Esophagus (tissue), 2 donors: Measurements from ENCODE around the gene USB1. TPM values are rescaled to one million over a fixed set of nuclear protein-coding genes. Genes with fewer than 3 reads are reported as not detected.

Experiments used
- H3K27ac ChIP-seq, 2 donors: one replicate each; pipeline ENCODE4 v1.5.1; 2013; ENCODE audit warnings: low read depth in 2 of 2, mild to moderate bottlenecking in 2 of 2, inconsistent platforms in 1 of 2, low read length in 1 of 2, moderate library complexity in 1 of 2
- H3K27me3 ChIP-seq, 2 donors: one replicate each; pipeline ENCODE4 v1.6.1; 2013; ENCODE audit warnings: low read length in 2 of 2, control low read depth in 1 of 2, mild to moderate bottlenecking in 1 of 2; ENCODE audit not compliant: insufficient read depth in 2 of 2, control insufficient read depth in 1 of 2
- H3K36me3 ChIP-seq, 2 donors: one replicate each; pipeline ENCODE4 v1.6.1; 2013; ENCODE audit warnings: low read length in 1 of 2; ENCODE audit not compliant: control insufficient read depth in 2 of 2, insufficient read depth in 2 of 2
- H3K4me1 ChIP-seq, 2 donors: one replicate each; pipeline ENCODE4 v1.6.1; 2013; ENCODE audit warnings: low read length in 1 of 2; ENCODE audit not compliant: control insufficient read depth in 2 of 2, insufficient read depth in 2 of 2
- H3K4me3 ChIP-seq, 2 donors: one replicate each; pipeline ENCODE4 v1.5.1; 2013; ENCODE audit warnings: low read length in 2 of 2, mild to moderate bottlenecking in 2 of 2, low read depth in 1 of 2, moderate library complexity in 1 of 2
- H3K9me3 ChIP-seq, 2 donors: one replicate each; pipeline ENCODE4 v1.6.1; 2013; ENCODE audit warnings: mild to moderate bottlenecking in 2 of 2, low read depth in 1 of 2, low read length in 1 of 2, moderate library complexity in 1 of 2; ENCODE audit not compliant: control insufficient read depth in 2 of 2, insufficient read depth in 1 of 2
- WGBS, 2 donors: extraction: QIAGEN DNeasy Blood & Tissue Kit; methylation state at CpG; one replicate each; pipeline ENCODE4 v1.1.7; 2013; 5-methylcytosine and 5-hydroxymethylcytosine counted together
- polyA plus RNA-seq, 2 donors: library from polyadenylated mRNA; stranded (reverse); fragments of 200-250 nt; gene quantifications; one replicate each; pipeline ENCODE4 v1.2.3, GENCODE V29; 2013
- donor health status: healthy with polysubstance abuse.
- donor health status: Bipolar disorder and iron deficiency.

The USB1 gene
- polyA plus RNA-seq, 2 donors = 8.5 to 15.8 TPM

DNA sequence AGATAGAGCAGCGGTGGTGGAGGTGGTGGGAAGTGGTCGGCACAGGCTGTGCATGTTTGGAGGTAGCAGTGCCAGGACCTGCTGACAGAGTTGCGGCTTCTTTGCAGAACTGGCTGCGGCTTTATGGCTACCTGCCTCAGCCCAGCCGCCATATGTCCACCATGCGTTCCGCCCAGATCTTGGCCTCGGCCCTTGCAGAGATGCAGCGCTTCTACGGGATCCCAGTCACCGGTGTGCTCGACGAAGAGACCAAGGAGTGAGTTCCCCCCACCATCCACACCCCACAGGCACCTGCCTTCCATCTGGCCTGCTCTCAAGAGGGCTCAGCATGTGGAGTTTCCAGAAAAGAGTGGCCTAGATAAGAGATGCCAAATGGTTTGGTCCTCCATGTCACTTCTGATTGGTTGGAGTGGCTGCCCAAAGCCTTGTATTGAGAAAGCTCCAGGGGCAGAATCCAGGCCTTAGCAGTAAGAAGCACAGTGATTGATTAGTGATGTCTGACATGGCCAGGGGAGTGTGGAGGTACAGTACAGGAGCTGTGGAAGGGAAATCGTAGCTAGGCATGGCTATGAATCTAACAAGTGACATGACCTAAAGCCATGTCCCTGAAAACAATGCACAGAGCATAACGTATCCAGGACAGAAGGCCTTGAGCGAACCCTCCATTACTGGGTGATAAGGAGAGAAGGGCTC is 36.3 kb downstream of the USB1 start:
- H3K9me3 ChIP-seq = no peaks in the 10 kb centered on the region
- 94 to 95% methylated on average over 16 of the region's 16 CpGs for whole genome bisulfite sequencing, 2 donors
- peaks cover 0 to 27% of the 10 kb centered on the region in 2 donors for H3K36me3 ChIP-seq
- H3K4me3 ChIP-seq = no peak overlapping the region
- H3K27me3 ChIP-seq = no peaks in the 10 kb centered on the region
- no peak overlapping the region for H3K27ac ChIP-seq
- peaks cover 0 to 5% of the 10 kb centered on the region in 2 donors for H3K4me1 ChIP-seq

DNA sequence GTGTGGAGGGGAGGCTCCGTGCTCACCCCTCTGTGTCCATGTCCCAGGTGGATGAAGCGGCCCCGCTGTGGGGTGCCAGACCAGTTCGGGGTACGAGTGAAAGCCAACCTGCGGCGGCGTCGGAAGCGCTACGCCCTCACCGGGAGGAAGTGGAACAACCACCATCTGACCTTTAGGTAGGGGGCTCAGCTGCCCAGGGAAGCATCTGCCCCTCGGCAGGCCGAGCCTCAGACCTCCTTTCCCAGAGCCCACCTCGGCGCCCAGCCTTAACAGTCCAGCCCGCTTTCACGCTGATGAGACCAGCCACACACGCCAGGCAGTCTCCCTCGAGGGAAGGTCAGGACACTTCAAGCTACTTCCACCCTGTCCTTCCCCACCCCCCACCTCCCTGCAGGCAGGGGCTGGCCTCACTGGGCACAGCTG is 37.0 kb downstream of the USB1 start:
- Histone ChIP-seq H3K4me1 (peaks cover 0 to 5% of the 10 kb centered on the region in 2 donors), H3K9me3 (no peaks in the 10 kb centered on the region), H3K36me3 (peaks cover 0 to 30% of the 10 kb centered on the region in 2 donors), H3K27ac (no peak overlapping the region), H3K27me3 (no peaks in the 10 kb centered on the region), H3K4me3 (no peak overlapping the region)
- WGBS, 2 donors = 93 to 94% methylated on average over 20 of the region's 20 CpGs

- Histone ChIP-seq H3K27ac (no peak overlapping the region), H3K9me3 (no peaks in the 10 kb centered on the region), H3K4me1 (peaks cover 0 to 5% of the 10 kb centered on the region in 2 donors), H3K4me3 (no peak overlapping the region), H3K36me3 (peaks cover 0 to 30% of the 10 kb centered on the region in 2 donors), H3K27me3 (no peaks in the 10 kb centered on the region)
- 93 to 94% methylated on average over 26 of the region's 26 CpGs for WGBS, 2 donors
These were observed 38.8 kb downstream of the USB1 start for GRCh38 chr16:58039829-58040495.

- no peaks in the 10 kb centered on the region for H3K9me3 ChIP-seq
- no peaks in the 10 kb centered on the region for H3K27me3 ChIP-seq
- H3K27ac ChIP-seq = no peak overlapping the region
- H3K4me3 ChIP-seq = no peak overlapping the region
- 96% methylated on average over 12 of the region's 12 CpGs for WGBS, 2 donors
- H3K36me3 ChIP-seq = peaks cover 0 to 30% of the 10 kb centered on the region in 2 donors
- peaks cover 0 to 5% of the 10 kb centered on the region in 2 donors for H3K4me1 ChIP-seq
These were observed 39.3 kb downstream of the USB1 start for GRCh38 chr16:58040496-58040846.

DNA sequence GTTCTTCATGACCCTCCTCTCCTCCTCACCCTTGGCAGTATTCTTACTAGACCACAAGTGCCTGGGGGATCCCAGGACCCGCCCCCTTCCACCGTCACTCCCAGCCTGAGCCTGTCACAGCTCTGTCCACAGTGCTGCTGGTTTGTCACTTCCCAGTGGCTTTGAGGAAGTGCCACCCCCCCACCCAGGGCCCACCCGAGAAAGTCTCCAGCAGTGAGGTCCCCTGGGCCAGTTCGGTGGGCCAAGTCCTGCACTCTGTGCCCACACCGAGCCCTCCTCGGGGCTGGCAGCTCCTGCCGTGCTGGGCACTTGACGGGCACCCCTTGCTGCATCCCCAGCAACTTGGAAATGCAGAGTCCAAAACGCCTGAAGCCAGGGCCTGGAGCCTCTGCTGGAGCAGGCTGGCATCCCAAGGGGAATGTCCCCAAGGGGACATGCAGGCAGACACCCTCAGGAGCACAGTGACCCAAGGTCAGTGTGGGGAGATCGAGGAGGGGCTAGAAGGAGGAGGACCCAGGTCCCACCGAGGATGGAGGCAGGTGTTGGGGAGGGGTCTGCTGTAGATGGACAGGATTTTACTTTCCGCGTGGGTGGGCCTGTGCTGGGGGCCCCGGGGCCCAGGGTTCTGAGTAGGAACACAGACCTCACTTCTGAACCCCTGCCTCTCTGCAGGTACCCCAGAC is 39.9 kb downstream of the USB1 start:
- no peak overlapping the region for H3K27ac ChIP-seq
- H3K9me3 ChIP-seq = no peaks in the 10 kb centered on the region
- peaks cover 0 to 30% of the 10 kb centered on the region in 2 donors for H3K36me3 ChIP-seq
- H3K27me3 ChIP-seq = no peaks in the 10 kb centered on the region
- 82 to 90% methylated on average over 14 of the region's 14 CpGs for WGBS, 2 donors
- peaks cover 0 to 4% of the 10 kb centered on the region in 2 donors for H3K4me1 ChIP-seq
- no peak overlapping the region for H3K4me3 ChIP-seq

- Histone ChIP-seq H3K9me3 (no peaks in the 10 kb centered on the region), H3K4me3 (no peak overlapping the region), H3K4me1 (no peaks in the 10 kb centered on the region), H3K27ac (no peak overlapping the region), H3K27me3 (no peaks in the 10 kb centered on the region), H3K36me3 (peaks cover 0 to 30% of the 10 kb centered on the region in 2 donors)
- WGBS, 2 donors = 93 to 95% methylated on average over 18 of the region's 18 CpGs
These were observed 40.4 kb downstream of the USB1 start for GRCh38 chr16:58041628-58041955.

- Histone ChIP-seq H3K4me1 (no peaks in the 10 kb centered on the region), H3K36me3 (peaks cover 0 to 30% of the 10 kb centered on the region in 2 donors), H3K4me3 (no peak overlapping the region), H3K9me3 (no peaks in the 10 kb centered on the region), H3K27ac (no peak overlapping the region), H3K27me3 (no peaks in the 10 kb centered on the region)
- WGBS, 2 donors = 93 to 95% methylated on average over 22 of the region's 22 CpGs
These were observed 41.0 kb downstream of the USB1 start for GRCh38 chr16:58042001-58042885.

DNA sequence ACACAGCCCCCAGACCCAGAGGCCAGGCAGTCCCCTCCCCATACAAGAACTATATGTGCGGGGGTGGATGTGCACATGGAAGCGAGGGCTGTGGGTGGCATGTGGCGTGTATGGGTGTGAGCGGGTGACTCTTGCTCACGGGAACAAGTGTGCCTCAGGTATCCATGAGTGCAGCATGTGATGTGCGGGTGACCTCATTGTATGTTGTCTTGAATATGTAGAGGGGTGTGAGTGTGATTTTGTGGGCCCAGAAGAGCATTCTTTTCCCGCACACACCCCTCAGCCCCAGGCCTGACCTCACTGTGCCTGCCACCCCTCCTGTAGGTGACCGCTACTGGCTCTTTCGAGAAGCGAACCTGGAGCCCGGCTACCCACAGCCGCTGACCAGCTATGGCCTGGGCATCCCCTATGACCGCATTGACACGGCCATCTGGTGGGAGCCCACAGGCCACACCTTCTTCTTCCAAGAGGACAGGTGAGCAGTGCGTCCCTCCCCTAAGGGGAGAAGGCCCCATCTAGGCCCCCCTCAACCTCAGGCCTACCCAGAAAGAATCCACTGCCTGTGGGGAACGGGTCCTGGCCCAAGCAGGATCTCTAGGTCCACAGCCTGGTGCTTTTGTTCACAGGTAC is 41.8 kb downstream of the USB1 start:
- H3K36me3 ChIP-seq = peaks cover 0 to 30% of the 10 kb centered on the region in 2 donors
- H3K4me1 ChIP-seq = no peaks in the 10 kb centered on the region
- no peak overlapping the region for H3K4me3 ChIP-seq
- no peaks in the 10 kb centered on the region for H3K27me3 ChIP-seq
- H3K9me3 ChIP-seq = no peaks in the 10 kb centered on the region
- H3K27ac ChIP-seq = no peak overlapping the region
- 95 to 96% methylated on average over 16 of the region's 16 CpGs for WGBS, 2 donors
